Breast epithelium (tissue), 4 donors: ENCODE measurements around the gene GIMAP5. TPM values are rescaled to one million over a fixed set of nuclear protein-coding genes. Genes with fewer than 3 reads are reported as not detected.

Source experiments
- DNase-seq, 2 donors: peaks; one replicate each; pipeline ENCODE4 v3.0.0-alpha.2; 2019; ENCODE audit warnings: low spot score in 2 of 2
- H3K27ac ChIP-seq, 2 donors: fragments of 200-600 bp; sonication (generic) in 1 of 2; one replicate each; pipeline ENCODE4 v1.5.1; 2016 to 2019; ENCODE audit warnings: mild to moderate bottlenecking in 1 of 2
- H3K27me3 ChIP-seq, 2 donors: fragments of 200-600 bp; sonication (generic) in 1 of 2; one replicate each; pipeline versions ENCODE4 v1.5.1 to v1.6.0; 2017 to 2019; ENCODE audit warnings: control low read depth in 1 of 2, mild to moderate bottlenecking in 1 of 2
- H3K36me3 ChIP-seq: fragments of 200-600 bp; one replicate; pipeline ENCODE4 v1.5.1; 2019
- H3K4me1 ChIP-seq, 2 donors: fragments of 200-600 bp; sonication (generic); one replicate each; pipeline ENCODE4 v1.5.1; 2016 to 2019; ENCODE audit warnings: control low read depth in 1 of 2
- H3K4me3 ChIP-seq, 3 donors: fragments of 200-600 bp; sonication (generic); 1 replicate in 2 of 3; 2 replicates in 1 of 3; pipeline ENCODE4 v1.5.1; 2016 to 2019; ENCODE audit warnings: mild to moderate bottlenecking in 3 of 3, moderate library complexity in 2 of 3
- H3K9me3 ChIP-seq, 2 donors: fragments of 200-600 bp; sonication (generic) in 1 of 2; one replicate each; pipeline ENCODE4 v1.5.1; 2016 to 2019; ENCODE audit warnings: control low read depth in 1 of 2
- POLR2A ChIP-seq: fragments of 450-650 bp; IDR thresholded peaks from one replicate; pipeline ENCODE4 v1.6.1; 2016; ENCODE audit warnings: antibody characterized with exemption, mild to moderate bottlenecking, moderate library complexity
- POLR2AphosphoS5 ChIP-seq, 3 donors: sonication (generic); formaldehyde crosslinking; IDR thresholded peaks; one replicate each; pipeline ENCODE4 v1.6.1; 2017; ENCODE audit warnings: antibody characterized with exemption in 3 of 3
- intact Hi-C: fragments of 100-400 bp; cut with DNase I; formaldehyde crosslinking; loops from one replicate; pipeline ENCODE4 v1.15.1; 2023; ENCODE audit warnings: low total_unique reads
- total RNA-seq, 3 donors: library from RNA; depleted of rRNA; stranded (reverse); fragments of >200 nt; gene quantifications; one replicate each; pipeline ENCODE4 v1.1.0, GENCODE V29; 2016
- TF ChIP-seq, protein P1 (sequence below), 3 donors: fragments of 450-650 bp; IDR thresholded peaks; one replicate each; pipeline ENCODE4 v1.5.1; 2016 to 2017; ENCODE audit warnings: antibody characterized with exemption in 3 of 3, mild to moderate bottlenecking in 3 of 3, moderate library complexity in 3 of 3

The GIMAP5 gene
- total RNA-seq, 3 donors from 2014 or later, result 18.7 to 36.0 (median 30.5) TPM

- no peaks in the 10 kb centered on the region for H3K9me3 ChIP-seq
- intact Hi-C loops, result loop anchor here (1.0 kb wide), 1 partner anchor 9 kb away; no protein-coding TSS in a partner anchor
- H3K4me1 ChIP-seq, result no peaks in the 10 kb centered on the region
- TF ChIP-seq POLR2A, result no peak
- TF ChIP-seq, protein P1, sequence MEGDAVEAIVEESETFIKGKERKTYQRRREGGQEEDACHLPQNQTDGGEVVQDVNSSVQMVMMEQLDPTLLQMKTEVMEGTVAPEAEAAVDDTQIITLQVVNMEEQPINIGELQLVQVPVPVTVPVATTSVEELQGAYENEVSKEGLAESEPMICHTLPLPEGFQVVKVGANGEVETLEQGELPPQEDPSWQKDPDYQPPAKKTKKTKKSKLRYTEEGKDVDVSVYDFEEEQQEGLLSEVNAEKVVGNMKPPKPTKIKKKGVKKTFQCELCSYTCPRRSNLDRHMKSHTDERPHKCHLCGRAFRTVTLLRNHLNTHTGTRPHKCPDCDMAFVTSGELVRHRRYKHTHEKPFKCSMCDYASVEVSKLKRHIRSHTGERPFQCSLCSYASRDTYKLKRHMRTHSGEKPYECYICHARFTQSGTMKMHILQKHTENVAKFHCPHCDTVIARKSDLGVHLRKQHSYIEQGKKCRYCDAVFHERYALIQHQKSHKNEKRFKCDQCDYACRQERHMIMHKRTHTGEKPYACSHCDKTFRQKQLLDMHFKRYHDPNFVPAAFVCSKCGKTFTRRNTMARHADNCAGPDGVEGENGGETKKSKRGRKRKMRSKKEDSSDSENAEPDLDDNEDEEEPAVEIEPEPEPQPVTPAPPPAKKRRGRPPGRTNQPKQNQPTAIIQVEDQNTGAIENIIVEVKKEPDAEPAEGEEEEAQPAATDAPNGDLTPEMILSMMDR (IDR thresholded peaks at IDR 0.05), result no peak
- no peak for TF ChIP-seq POLR2AphosphoS5 (IDR thresholded peaks at IDR 0.05)
- DNase-seq, result no peak
- H3K27ac ChIP-seq, result no peak overlapping the region
- no peaks in the 10 kb centered on the region for H3K36me3 ChIP-seq
- no peak overlapping the region for H3K4me3 ChIP-seq
- no peaks in the 10 kb centered on the region for H3K27me3 ChIP-seq
These were observed 16.8 kb downstream of the GIMAP5 start for GRCh38 chr7:150753826-150754603.

GRCh38 chr7:150754951-150755350, 17.7 kb downstream of the GIMAP5 start:
- Histone ChIP-seq H3K27me3 (no peaks in the 10 kb centered on the region), H3K36me3 (no peaks in the 10 kb centered on the region), H3K4me1 (no peaks in the 10 kb centered on the region), H3K4me3 (no peak overlapping the region), H3K9me3 (no peaks in the 10 kb centered on the region), H3K27ac (no peak overlapping the region)
- intact Hi-C loops, result loop anchor here (1.0 kb wide), 1 partner anchor 10 kb away; no protein-coding TSS in a partner anchor
- TF ChIP-seq, protein P1 (IDR thresholded peaks at IDR 0.05), result no peak
- TF ChIP-seq POLR2A, result no peak
- no peak for TF ChIP-seq POLR2AphosphoS5 (IDR thresholded peaks at IDR 0.05)
- DNase-seq, result no peak

DNA sequence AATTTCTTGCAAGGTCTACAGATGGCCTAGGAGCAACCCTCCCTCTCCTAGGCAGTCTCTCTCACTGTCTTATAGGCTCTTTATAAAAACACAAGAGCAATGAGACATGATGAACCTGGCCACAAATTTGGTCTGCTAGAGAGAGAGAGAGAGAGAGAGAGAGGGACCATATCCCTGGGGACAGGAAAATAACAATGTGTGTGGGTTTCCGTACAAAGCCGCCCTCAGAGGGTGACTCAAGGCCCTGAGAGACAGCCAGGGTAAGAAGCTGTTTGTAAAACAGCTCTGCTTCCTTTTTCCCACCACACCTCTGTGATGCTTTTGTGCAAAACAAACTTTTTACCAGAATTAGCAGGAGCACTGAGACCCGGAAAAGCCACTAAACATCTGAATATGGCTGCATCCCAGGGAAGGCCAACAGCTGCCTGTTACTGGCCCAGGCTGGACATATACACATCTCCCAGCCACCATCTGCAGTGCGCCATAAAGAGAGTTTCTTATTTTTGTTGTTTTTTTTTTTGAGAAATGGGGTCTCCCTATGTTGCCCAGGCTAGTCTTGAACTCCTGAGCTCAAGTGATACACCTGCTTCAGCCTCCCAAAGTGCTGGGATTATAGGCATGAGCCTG, 18.4 kb downstream of the GIMAP5 start:
- Histone ChIP-seq H3K4me3 (no peak overlapping the region), H3K36me3 (no peaks in the 10 kb centered on the region), H3K4me1 (no peaks in the 10 kb centered on the region), H3K9me3 (no peaks in the 10 kb centered on the region), H3K27ac (peak overlapping the region in 1 of 2 donors; percentile 58), H3K27me3 (no peaks in the 10 kb centered on the region)
- no peak for TF ChIP-seq POLR2A
- TF ChIP-seq POLR2AphosphoS5 (IDR thresholded peaks at IDR 0.05), result no peak
- TF ChIP-seq, protein P1 (IDR thresholded peaks at IDR 0.05), result no peak
- no peak for DNase-seq
- intact Hi-C loops, result no loop called here

GRCh38 chr7:150756166-150756565, 18.9 kb downstream of the GIMAP5 start:
- TF ChIP-seq, protein P1 (IDR thresholded peaks at IDR 0.05), result no peak
- TF ChIP-seq POLR2A (no peak), POLR2AphosphoS5 (IDR thresholded peaks at IDR 0.05) (no peak)
- H3K4me3 ChIP-seq, result no peak overlapping the region
- H3K36me3 ChIP-seq, result no peaks in the 10 kb centered on the region
- H3K4me1 ChIP-seq, result no peaks in the 10 kb centered on the region
- DNase-seq, result no peak
- H3K9me3 ChIP-seq, result no peaks in the 10 kb centered on the region
- no peaks in the 10 kb centered on the region for H3K27me3 ChIP-seq
- peak overlapping the region in 1 of 2 donors; percentile 58 for H3K27ac ChIP-seq
- intact Hi-C loops, result no loop called here

DNA sequence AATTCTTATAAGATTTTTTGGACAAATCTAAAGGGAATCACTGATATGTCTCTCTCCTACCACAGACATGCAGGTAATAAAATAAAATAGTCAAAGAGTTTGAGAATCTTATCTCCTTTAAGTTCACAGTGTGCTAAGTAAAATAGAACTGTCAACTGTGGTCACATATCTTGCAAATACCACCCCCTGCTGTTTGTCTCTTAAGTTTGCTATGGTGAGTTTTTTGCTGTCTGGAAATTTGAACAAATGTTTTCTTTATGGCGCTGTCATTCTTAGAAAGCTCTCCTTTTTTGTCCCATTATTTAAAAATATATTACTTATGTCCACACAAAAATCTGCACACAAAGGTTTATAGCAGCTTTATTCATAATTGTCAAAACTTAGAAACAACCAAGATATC, 19.6 kb downstream of the GIMAP5 start:
- no peaks in the 10 kb centered on the region for H3K27me3 ChIP-seq
- no peaks in the 10 kb centered on the region for H3K4me1 ChIP-seq
- no peak for TF ChIP-seq POLR2AphosphoS5 (IDR thresholded peaks at IDR 0.05)
- TF ChIP-seq, protein P1 (IDR thresholded peaks at IDR 0.05), result peak in 2 of 3 donors; percentile 11 to 14
- no peak overlapping the region for H3K4me3 ChIP-seq
- DNase-seq, result no peak
- intact Hi-C loops, result no loop called here
- no peaks in the 10 kb centered on the region for H3K9me3 ChIP-seq
- no peaks in the 10 kb centered on the region for H3K36me3 ChIP-seq
- H3K27ac ChIP-seq, result no peak overlapping the region
